SK-N-SH treated with all-trans-retinoic acid at 6 μM for 48 hours (cell line): ENCODE results near the gene CYP26C1.

ENCODE experiments used
- ATAC-seq: fragments of 200-7000 bp; cut with Tn5 transposase; 3 replicates; pipeline ENCODE4 v1.9.1; 2020; ENCODE audit warnings: mild to moderate bottlenecking, moderate library complexity
- ARNTL ChIP-seq: fragments of 450-650 bp; formaldehyde crosslinking; IDR thresholded peaks from 2 replicates; pipeline ENCODE4 v1.5.0; 2020; ENCODE audit warnings: low read depth, mild to moderate bottlenecking, moderate library complexity, borderline replicate concordance
- BACH2 ChIP-seq: fragments of 250-450 bp; sonication (Bioruptor Pico); IDR thresholded peaks from 2 replicates; pipeline ENCODE4 v1.9.0; 2021; ENCODE audit warnings: mild to moderate bottlenecking, borderline replicate concordance
- CSDC2 ChIP-seq: fragments of 250-450 bp; sonication (Bioruptor Pico); IDR thresholded peaks from 2 replicates; pipeline ENCODE4 v1.5.0; 2020; ENCODE audit warnings: mild to moderate bottlenecking, moderate library complexity
- CSRNP3 ChIP-seq: fragments of 250-450 bp; sonication (Bioruptor Pico); IDR thresholded peaks from 2 replicates; pipeline ENCODE4 v1.5.1; 2021; ENCODE audit warnings: mild to moderate bottlenecking, moderate library complexity
- ESRRG ChIP-seq: fragments of 250-450 bp; sonication (Bioruptor Pico); IDR thresholded peaks from 2 replicates; pipeline ENCODE4 v1.6.1; 2021; ENCODE audit warnings: mild to moderate bottlenecking
- GLIS3 ChIP-seq: fragments of 250-450 bp; sonication (Bioruptor Pico); IDR thresholded peaks from 2 replicates; pipeline ENCODE4 v1.5.0; 2020; ENCODE audit warnings: mild to moderate bottlenecking, moderate library complexity
- ISL1 ChIP-seq: fragments of 250-450 bp; sonication (Bioruptor Pico); IDR thresholded peaks from 2 replicates; pipeline ENCODE4 v2.1.2; 2022; ENCODE audit warnings: mild to moderate bottlenecking, moderate library complexity
- OSR1 ChIP-seq: fragments of 250-450 bp; sonication (Bioruptor Pico); IDR thresholded peaks from 2 replicates; pipeline ENCODE4 v1.8.0; 2022; ENCODE audit warnings: moderate library complexity, mild to moderate bottlenecking, inconsistent platforms
- PPARA ChIP-seq: fragments of 250-450 bp; sonication (Bioruptor Pico); IDR thresholded peaks from 2 replicates; pipeline ENCODE4 v1.5.0; 2020; ENCODE audit warnings: mild to moderate bottlenecking, borderline replicate concordance
- RARB ChIP-seq: fragments of 250-450 bp; sonication (Bioruptor Pico); IDR thresholded peaks from 2 replicates; pipeline ENCODE4 v1.8.0; 2021; ENCODE audit warnings: mild to moderate bottlenecking, moderate library complexity
- SNAI2 ChIP-seq: fragments of 250-450 bp; sonication (Bioruptor Pico); IDR thresholded peaks from 2 replicates; pipeline ENCODE4 v1.5.0; 2020; ENCODE audit warnings: mild to moderate bottlenecking, moderate library complexity
- TCF4 ChIP-seq: fragments of 250-450 bp; sonication (Bioruptor Pico); IDR thresholded peaks from 2 replicates; pipeline ENCODE4 v1.8.0; 2021; ENCODE audit warnings: mild to moderate bottlenecking, moderate library complexity, borderline replicate concordance
- TOX ChIP-seq: fragments of 250-450 bp; sonication (Bioruptor Pico); IDR thresholded peaks from 2 replicates; pipeline ENCODE4 v1.8.0; 2021; ENCODE audit warnings: mild to moderate bottlenecking, moderate library complexity, borderline replicate concordance
- TSHZ2 ChIP-seq: fragments of 250-450 bp; sonication (Bioruptor Pico); IDR thresholded peaks from 2 replicates; pipeline ENCODE4 v1.5.0; 2020; ENCODE audit warnings: mild to moderate bottlenecking, moderate library complexity
- ZC3H10 ChIP-seq: fragments of 250-450 bp; sonication (Bioruptor Pico); IDR thresholded peaks from 2 replicates; pipeline ENCODE4 v1.5.1; 2021; ENCODE audit warnings: mild to moderate bottlenecking, moderate library complexity
- ZFP3 ChIP-seq: fragments of 250-450 bp; sonication (Bioruptor Pico); IDR thresholded peaks from 2 replicates; pipeline ENCODE4 v1.5.0; 2020; ENCODE audit warnings: mild to moderate bottlenecking, moderate library complexity
- ZFP30 ChIP-seq: fragments of 450-650 bp; formaldehyde crosslinking; IDR thresholded peaks from 2 replicates; pipeline ENCODE4 v1.5.0; 2022; ENCODE audit warnings: mild to moderate bottlenecking, moderate library complexity
- ZNF565 ChIP-seq: fragments of 450-650 bp; formaldehyde crosslinking; conservative IDR thresholded peaks from 2 replicates; pipeline ENCODE4 v1.5.0; 2020; ENCODE audit warnings: low read depth, mild to moderate bottlenecking, moderate library complexity
- ZNF8 ChIP-seq: fragments of 450-650 bp; formaldehyde crosslinking; IDR thresholded peaks from 2 replicates; pipeline ENCODE4 v1.5.0; 2020; ENCODE audit warnings: mild to moderate bottlenecking, moderate library complexity
- TF ChIP-seq, protein P1 (sequence below): fragments of 250-450 bp; sonication (Bioruptor Pico); IDR thresholded peaks from 2 replicates; pipeline ENCODE4 v1.5.1; 2020; ENCODE audit warnings: low read depth, mild to moderate bottlenecking, moderate library complexity
- TF ChIP-seq, protein P2 (sequence below): fragments of 250-450 bp; sonication (Bioruptor Pico); IDR thresholded peaks from 2 replicates; pipeline ENCODE4 v1.8.0; 2020; ENCODE audit warnings: mild to moderate bottlenecking, moderate library complexity, borderline replicate concordance

The CYP26C1 gene

DNA sequence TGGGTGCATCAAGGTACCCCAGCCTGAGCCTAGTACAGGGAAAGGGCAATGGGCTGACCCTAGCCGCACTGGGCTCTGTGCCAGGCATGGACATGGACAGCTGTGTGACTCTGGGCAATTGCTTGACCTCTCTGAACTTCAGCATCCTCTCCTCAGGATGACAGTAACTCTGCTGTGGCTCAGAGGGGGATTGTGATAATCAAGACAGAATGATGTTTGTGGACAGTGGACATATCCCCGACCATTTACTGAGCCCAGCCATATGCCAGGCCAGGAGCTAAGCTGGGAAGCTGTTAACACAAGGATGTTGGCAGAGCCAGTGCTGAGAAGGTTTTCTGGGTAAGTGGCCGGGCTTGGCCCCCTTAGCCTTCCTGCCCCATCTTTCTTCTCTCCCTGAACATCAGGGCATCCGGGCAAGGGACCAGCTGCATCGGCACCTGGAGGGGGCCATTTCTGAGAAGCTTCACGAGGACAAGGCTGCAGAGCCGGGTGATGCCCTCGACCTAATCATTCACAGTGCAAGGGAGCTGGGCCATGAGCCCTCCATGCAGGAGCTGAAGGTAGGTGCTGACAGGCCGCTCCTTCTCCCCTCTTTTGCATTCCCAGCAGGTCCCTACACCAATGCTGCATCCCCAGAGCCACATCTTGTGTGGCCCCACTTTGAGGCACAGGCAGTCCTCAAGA is 3.5 kb downstream of the CYP26C1 start:
- no peak for TF ChIP-seq OSR1 (CRISPR knock-in tag)
- no peak for TF ChIP-seq GLIS3 (CRISPR knock-in tag)
- no peak for TF ChIP-seq ESRRG
- TF ChIP-seq RARB: no peak
- no peak for TF ChIP-seq TSHZ2 (CRISPR knock-in tag)
- TF ChIP-seq ZNF565 (CRISPR knock-in tag): no peak
- ATAC-seq: no peak

GRCh38 chr10:93064874-93065660 is 4.5 kb downstream of the CYP26C1 start:
- TF ChIP-seq SNAI2 (CRISPR knock-in tag) (no peak), ISL1 (no peak), ZFP30 (CRISPR knock-in tag) (no peak), OSR1 (CRISPR knock-in tag) (no peak), ZNF8 (CRISPR knock-in tag) (no peak), ZC3H10 (no peak), TSHZ2 (CRISPR knock-in tag) (no peak), ESRRG (no peak), GLIS3 (CRISPR knock-in tag) (no peak), BACH2 (CRISPR knock-in tag) (no peak), PPARA (no peak), ARNTL (CRISPR knock-in tag) (no peak), TOX (CRISPR knock-in tag) (no peak), CSDC2 (CRISPR knock-in tag) (no peak), ZFP3 (CRISPR knock-in tag) (no peak), RARB (no peak), CSRNP3 (CRISPR knock-in tag) (no peak), TCF4 (CRISPR knock-in tag) (no peak)
- TF ChIP-seq, protein P1, sequence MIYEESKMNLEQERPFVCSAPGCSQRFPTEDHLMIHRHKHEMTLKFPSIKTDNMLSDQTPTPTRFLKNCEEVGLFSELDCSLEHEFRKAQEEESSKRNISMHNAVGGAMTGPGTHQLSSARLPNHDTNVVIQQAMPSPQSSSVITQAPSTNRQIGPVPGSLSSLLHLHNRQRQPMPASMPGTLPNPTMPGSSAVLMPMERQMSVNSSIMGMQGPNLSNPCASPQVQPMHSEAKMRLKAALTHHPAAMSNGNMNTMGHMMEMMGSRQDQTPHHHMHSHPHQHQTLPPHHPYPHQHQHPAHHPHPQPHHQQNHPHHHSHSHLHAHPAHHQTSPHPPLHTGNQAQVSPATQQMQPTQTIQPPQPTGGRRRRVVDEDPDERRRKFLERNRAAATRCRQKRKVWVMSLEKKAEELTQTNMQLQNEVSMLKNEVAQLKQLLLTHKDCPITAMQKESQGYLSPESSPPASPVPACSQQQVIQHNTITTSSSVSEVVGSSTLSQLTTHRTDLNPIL (CRISPR knock-in tag): no peak
- TF ChIP-seq, protein P2, sequence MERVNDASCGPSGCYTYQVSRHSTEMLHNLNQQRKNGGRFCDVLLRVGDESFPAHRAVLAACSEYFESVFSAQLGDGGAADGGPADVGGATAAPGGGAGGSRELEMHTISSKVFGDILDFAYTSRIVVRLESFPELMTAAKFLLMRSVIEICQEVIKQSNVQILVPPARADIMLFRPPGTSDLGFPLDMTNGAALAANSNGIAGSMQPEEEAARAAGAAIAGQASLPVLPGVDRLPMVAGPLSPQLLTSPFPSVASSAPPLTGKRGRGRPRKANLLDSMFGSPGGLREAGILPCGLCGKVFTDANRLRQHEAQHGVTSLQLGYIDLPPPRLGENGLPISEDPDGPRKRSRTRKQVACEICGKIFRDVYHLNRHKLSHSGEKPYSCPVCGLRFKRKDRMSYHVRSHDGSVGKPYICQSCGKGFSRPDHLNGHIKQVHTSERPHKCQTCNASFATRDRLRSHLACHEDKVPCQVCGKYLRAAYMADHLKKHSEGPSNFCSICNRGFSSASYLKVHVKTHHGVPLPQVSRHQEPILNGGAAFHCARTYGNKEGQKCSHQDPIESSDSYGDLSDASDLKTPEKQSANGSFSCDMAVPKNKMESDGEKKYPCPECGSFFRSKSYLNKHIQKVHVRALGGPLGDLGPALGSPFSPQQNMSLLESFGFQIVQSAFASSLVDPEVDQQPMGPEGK (CRISPR knock-in tag): no peak
- ATAC-seq: no peak
